ENCODE measurements around the gene UNKL.
"Not testable (repeated sequence)": the region's sequence is repeated elsewhere in the genome, so short reads cannot be mapped to it uniquely, and the experiment has no call there.

The UNKL gene

GRCh38 chr16:1444730-1445517, 30.4 kb upstream of the UNKL start:
- no peak for DNase-seq

- no peak for DNase-seq
Observed at GRCh38 chr16:1443980-1444729, 29.7 kb upstream of the UNKL start, which contains the start of gene CCDC154. Gene CCDC154 (minus strand): TSS chr16:1444556. CDS start chr16:1444322, 234 bp downstream.

GRCh38 chr16:1443403-1443973, 29.0 kb upstream of the UNKL start:
- DNase-seq = no peak

GRCh38 chr16:1442697-1443096, 28.2 kb upstream of the UNKL start:
- no peak for DNase-seq

- no peak for DNase-seq
Observed at GRCh38 chr16:1441391-1441829, 26.9 kb upstream of the UNKL start.

- DNase-seq = not testable (repeated sequence)
Observed at GRCh38 chr16:1439699-1440074, 25.2 kb upstream of the UNKL start.

GRCh38 chr16:1439058-1439698, 24.7 kb upstream of the UNKL start:
- DNase-seq = no peak

- no peak for DNase-seq
Observed at GRCh38 chr16:1438229-1439057, 23.9 kb upstream of the UNKL start.

GRCh38 chr16:1437606-1438005, 23.1 kb upstream of the UNKL start:
- no peak for DNase-seq

GRCh38 chr16:1436731-1437355, 22.3 kb upstream of the UNKL start:
- no peak for DNase-seq

GRCh38 chr16:1435921-1436697, 21.6 kb upstream of the UNKL start:
- DNase-seq = no peak

GRCh38 chr16:1434644-1435592, 20.4 kb upstream of the UNKL start:
- no peak for DNase-seq

GRCh38 chr16:1433756-1434155, 19.3 kb upstream of the UNKL start:
- no peak for DNase-seq

- no peak for DNase-seq
Observed at GRCh38 chr16:1433263-1433560, 18.7 kb upstream of the UNKL start.

- DNase-seq = no peak
Observed at GRCh38 chr16:1432388-1433262, 18.1 kb upstream of the UNKL start.

GRCh38 chr16:1431497-1432270, 17.2 kb upstream of the UNKL start:
- DNase-seq = no peak

- DNase-seq = no peak
Observed at GRCh38 chr16:1430759-1431496, 16.4 kb upstream of the UNKL start, which contains the start of gene PERCC1. Gene PERCC1 (plus strand): TSS chr16:1431078. CDS start chr16:1432594, 1,516 bp downstream.
